ENCODE results near the gene EPHB6. TPM values are rescaled to one million over a fixed set of nuclear protein-coding genes. Genes with fewer than 3 reads are reported as not detected.

EPHB6 gene
- total RNA-seq, 1 donor from 2014 or later: 2.4 TPM

- H3K4me1 Mint-ChIP-seq (ENCODE audit: low read depth): no peaks in the 10 kb centered on the region
- H3K4me3 Mint-ChIP-seq (ENCODE audit: low read depth): no peak overlapping the region
- H3K36me3 Mint-ChIP-seq (ENCODE audit: low read depth): no peaks in the 10 kb centered on the region
- intact Hi-C loops (cut with micrococcal nuclease): no loop called here
- H3K9me3 Mint-ChIP-seq: no peaks in the 10 kb centered on the region
- H3K27ac Mint-ChIP-seq: no peak overlapping the region
- H3K27me3 Mint-ChIP-seq (ENCODE audit: low read depth): no peaks in the 10 kb centered on the region
- no peak for DNase-seq (ENCODE audit: low spot score)
Observed at GRCh38 chr7:142891490-142892082, 36.7 kb downstream of the EPHB6 start.

- Mint-ChIP-seq H3K4me1 (ENCODE audit: low read depth) (no peaks in the 10 kb centered on the region), H3K9me3 (no peaks in the 10 kb centered on the region), H3K27me3 (ENCODE audit: low read depth) (no peaks in the 10 kb centered on the region), H3K36me3 (ENCODE audit: low read depth) (no peaks in the 10 kb centered on the region), H3K27ac (no peak overlapping the region), H3K4me3 (ENCODE audit: low read depth) (no peak overlapping the region)
- intact Hi-C loops (cut with micrococcal nuclease): no loop called here
- DNase-seq (ENCODE audit: low spot score): no peak
Observed at GRCh38 chr7:142892951-142893350, 38.1 kb downstream of the EPHB6 start.

- Mint-ChIP-seq H3K9me3 (no peaks in the 10 kb centered on the region), H3K36me3 (ENCODE audit: low read depth) (no peaks in the 10 kb centered on the region), H3K27me3 (ENCODE audit: low read depth) (peaks cover 2% of the 10 kb centered on the region), H3K4me1 (ENCODE audit: low read depth) (no peaks in the 10 kb centered on the region), H3K27ac (no peak overlapping the region), H3K4me3 (ENCODE audit: low read depth) (no peak overlapping the region)
- intact Hi-C loops (cut with micrococcal nuclease): no loop called here
- DNase-seq (ENCODE audit: low spot score): no peak
Observed at GRCh38 chr7:142894112-142894984, 39.5 kb downstream of the EPHB6 start.

GRCh38 chr7:142894985-142895593 lies 40.2 kb downstream of the EPHB6 start:
- intact Hi-C loops (cut with micrococcal nuclease): no loop called here
- Mint-ChIP-seq H3K4me3 (ENCODE audit: low read depth) (no peak overlapping the region), H3K27me3 (ENCODE audit: low read depth) (peaks cover 4% of the 10 kb centered on the region), H3K36me3 (ENCODE audit: low read depth) (no peaks in the 10 kb centered on the region), H3K27ac (no peak overlapping the region), H3K4me1 (ENCODE audit: low read depth) (no peaks in the 10 kb centered on the region), H3K9me3 (no peaks in the 10 kb centered on the region)
- no peak for DNase-seq (ENCODE audit: low spot score)

GRCh38 chr7:142896151-142896550 lies 41.3 kb downstream of the EPHB6 start:
- Mint-ChIP-seq H3K27me3 (ENCODE audit: low read depth) (peaks cover 4% of the 10 kb centered on the region), H3K9me3 (no peaks in the 10 kb centered on the region), H3K4me3 (ENCODE audit: low read depth) (no peak overlapping the region), H3K27ac (no peak overlapping the region), H3K36me3 (ENCODE audit: low read depth) (no peaks in the 10 kb centered on the region), H3K4me1 (ENCODE audit: low read depth) (no peaks in the 10 kb centered on the region)
- intact Hi-C loops (cut with micrococcal nuclease): no loop called here
- no peak for DNase-seq (ENCODE audit: low spot score)

- intact Hi-C loops (cut with micrococcal nuclease): no loop called here
- Mint-ChIP-seq H3K27me3 (ENCODE audit: low read depth) (peaks cover 4% of the 10 kb centered on the region), H3K9me3 (no peaks in the 10 kb centered on the region), H3K36me3 (ENCODE audit: low read depth) (no peaks in the 10 kb centered on the region), H3K4me1 (ENCODE audit: low read depth) (no peaks in the 10 kb centered on the region), H3K27ac (no peak overlapping the region), H3K4me3 (ENCODE audit: low read depth) (no peak overlapping the region)
- DNase-seq (ENCODE audit: low spot score): no peak
Observed at GRCh38 chr7:142896741-142897379, 42.0 kb downstream of the EPHB6 start.

GRCh38 chr7:142897691-142898090 lies 42.8 kb downstream of the EPHB6 start:
- Mint-ChIP-seq H3K27me3 (ENCODE audit: low read depth) (peaks cover 4% of the 10 kb centered on the region), H3K9me3 (no peaks in the 10 kb centered on the region), H3K27ac (no peak overlapping the region), H3K4me1 (ENCODE audit: low read depth) (no peaks in the 10 kb centered on the region), H3K4me3 (ENCODE audit: low read depth) (no peak overlapping the region), H3K36me3 (ENCODE audit: low read depth) (no peaks in the 10 kb centered on the region)
- DNase-seq (ENCODE audit: low spot score): no peak
- intact Hi-C loops (cut with micrococcal nuclease): no loop called here

- Mint-ChIP-seq H3K4me1 (ENCODE audit: low read depth) (no peaks in the 10 kb centered on the region), H3K27me3 (ENCODE audit: low read depth) (peaks cover 7% of the 10 kb centered on the region), H3K27ac (no peak overlapping the region), H3K9me3 (no peaks in the 10 kb centered on the region), H3K36me3 (ENCODE audit: low read depth) (no peaks in the 10 kb centered on the region), H3K4me3 (ENCODE audit: low read depth) (no peak overlapping the region)
- DNase-seq (ENCODE audit: low spot score): no peak
- intact Hi-C loops (cut with micrococcal nuclease): no loop called here
Observed at GRCh38 chr7:142898377-142899170, 43.7 kb downstream of the EPHB6 start.

GRCh38 chr7:142899661-142900060 lies 44.8 kb downstream of the EPHB6 start:
- H3K4me1 Mint-ChIP-seq (ENCODE audit: low read depth): no peaks in the 10 kb centered on the region
- peaks cover 7% of the 10 kb centered on the region for H3K27me3 Mint-ChIP-seq (ENCODE audit: low read depth)
- H3K27ac Mint-ChIP-seq: no peak overlapping the region
- H3K9me3 Mint-ChIP-seq: no peaks in the 10 kb centered on the region
- H3K4me3 Mint-ChIP-seq (ENCODE audit: low read depth): no peak overlapping the region
- DNase-seq (ENCODE audit: low spot score): no peak
- no peaks in the 10 kb centered on the region for H3K36me3 Mint-ChIP-seq (ENCODE audit: low read depth)
- intact Hi-C loops (cut with micrococcal nuclease): no loop called here

- Mint-ChIP-seq H3K9me3 (peaks cover 4% of the 10 kb centered on the region), H3K36me3 (ENCODE audit: low read depth) (no peaks in the 10 kb centered on the region), H3K27me3 (ENCODE audit: low read depth) (peaks cover 7% of the 10 kb centered on the region), H3K4me1 (ENCODE audit: low read depth) (no peaks in the 10 kb centered on the region), H3K27ac (no peak overlapping the region), H3K4me3 (ENCODE audit: low read depth) (no peak overlapping the region)
- intact Hi-C loops (cut with micrococcal nuclease): no loop called here
- no peak for DNase-seq (ENCODE audit: low spot score)
Observed at GRCh38 chr7:142901426-142902259, 46.8 kb downstream of the EPHB6 start.

GRCh38 chr7:142904128-142904527 lies 49.3 kb downstream of the EPHB6 start:
- peaks cover 7% of the 10 kb centered on the region for H3K27me3 Mint-ChIP-seq (ENCODE audit: low read depth)
- no peaks in the 10 kb centered on the region for H3K4me1 Mint-ChIP-seq (ENCODE audit: low read depth)
- H3K4me3 Mint-ChIP-seq (ENCODE audit: low read depth): no peak overlapping the region
- DNase-seq (ENCODE audit: low spot score): no peak
- intact Hi-C loops (cut with micrococcal nuclease): no loop called here
- H3K27ac Mint-ChIP-seq: no peak overlapping the region
- H3K9me3 Mint-ChIP-seq: peaks cover 4% of the 10 kb centered on the region
- no peaks in the 10 kb centered on the region for H3K36me3 Mint-ChIP-seq (ENCODE audit: low read depth)

- Mint-ChIP-seq H3K4me1 (ENCODE audit: low read depth) (no peaks in the 10 kb centered on the region), H3K36me3 (ENCODE audit: low read depth) (no peaks in the 10 kb centered on the region), H3K9me3 (peaks cover 4% of the 10 kb centered on the region), H3K27me3 (ENCODE audit: low read depth) (peaks cover 4% of the 10 kb centered on the region), H3K4me3 (ENCODE audit: low read depth) (no peak overlapping the region), H3K27ac (no peak overlapping the region)
- intact Hi-C loops (cut with micrococcal nuclease): no loop called here
- DNase-seq (ENCODE audit: low spot score): no peak
Observed at GRCh38 chr7:142905759-142906158, 50.9 kb downstream of the EPHB6 start.

Data from activated T-helper 2 cell treated with anti-CD3 and anti-CD28 coated beads, Interferon-gamma antibody, Interleukin-2, Interleukin-4, amounts not matched to agents 10 μg/mL and 5 μg/mL and 100 μg/mL, durations not matched to agents 14 hours and 24 hours and 36 hours (primary cell).